HG03342 (cell line): ENCODE results near the gene PLB1.
A peak's percentile ranks its signal among the peaks of the same experiment; 100 is the strongest.

Experiments
- ATAC-seq: cut with Tn5 transposase; IDR thresholded peaks from one replicate; pipeline ENCODE4 v1.9.1; 2021; ENCODE audit warnings: mild to moderate bottlenecking, moderate library complexity; ENCODE audit not compliant: unreplicated experiment

The PLB1 gene

GRCh38 chr2:28639836-28640235, 144.0 kb downstream of the PLB1 start:
- ATAC-seq = peak; percentile 49

GRCh38 chr2:28640260-28640907, 144.5 kb downstream of the PLB1 start:
- ATAC-seq = no peak

- ATAC-seq = no peak
Observed at GRCh38 chr2:28640908-28641300, 145.0 kb downstream of the PLB1 start.

- ATAC-seq = no peak
Observed at GRCh38 chr2:28642796-28643195, 146.9 kb downstream of the PLB1 start.

GRCh38 chr2:28643327-28643726, 147.5 kb downstream of the PLB1 start:
- ATAC-seq = no peak

- no peak for ATAC-seq
Observed at GRCh38 chr2:28643911-28644334, 148.1 kb downstream of the PLB1 start.

- ATAC-seq = no peak
Observed at GRCh38 chr2:28644760-28645159, 148.9 kb downstream of the PLB1 start.

- no peak for ATAC-seq
Observed at GRCh38 chr2:28645553-28645952, 149.7 kb downstream of the PLB1 start.

GRCh38 chr2:28647682-28648081, 151.8 kb downstream of the PLB1 start:
- ATAC-seq = no peak

GRCh38 chr2:28648147-28648546, 152.3 kb downstream of the PLB1 start:
- no peak for ATAC-seq

GRCh38 chr2:28648671-28649395, 153.0 kb downstream of the PLB1 start:
- no peak for ATAC-seq

- ATAC-seq = no peak
Observed at GRCh38 chr2:28649481-28650265, 153.8 kb downstream of the PLB1 start.

- no peak for ATAC-seq
Observed at GRCh38 chr2:28650266-28650584, 154.4 kb downstream of the PLB1 start.

- ATAC-seq = no peak
Observed at GRCh38 chr2:28652217-28652616, 156.4 kb downstream of the PLB1 start.

GRCh38 chr2:28653892-28654662, 158.2 kb downstream of the PLB1 start:
- no peak for ATAC-seq

GRCh38 chr2:28654663-28655320, 158.9 kb downstream of the PLB1 start:
- ATAC-seq = no peak

GRCh38 chr2:28656937-28657615, 161.2 kb downstream of the PLB1 start:
- ATAC-seq = no peak

- no peak for ATAC-seq
Observed at GRCh38 chr2:28658369-28658768, 162.5 kb downstream of the PLB1 start.

- ATAC-seq = no peak
Observed at GRCh38 chr2:28659127-28659526, 163.3 kb downstream of the PLB1 start.

- no peak for ATAC-seq
Observed at GRCh38 chr2:28661589-28662001, 165.7 kb downstream of the PLB1 start.
